WI38 (cell line): ENCODE measurements around the gene PHF3.

Experiments used
- H3K4me3 ChIP-seq: 2 replicates; pipeline ENCODE4 v1.5.1; 2011; ENCODE audit warnings: low read depth, mild to moderate bottlenecking, control low read depth, low read length
- CTCF ChIP-seq: IDR thresholded peaks from 2 replicates; pipeline ENCODE4 v1.5.1; 2012; ENCODE audit warnings: low read depth, mild to moderate bottlenecking, control low read depth, low read length

Gene PHF3

GRCh38 chr6:63672582-63673129 is 37.1 kb downstream of the PHF3 start:
- TF ChIP-seq CTCF: no peak
- H3K4me3 ChIP-seq: no peak overlapping the region

- H3K4me3 ChIP-seq: no peak overlapping the region
- no peak for TF ChIP-seq CTCF
Observed at GRCh38 chr6:63673692-63674091, 38.1 kb downstream of the PHF3 start.

DNA sequence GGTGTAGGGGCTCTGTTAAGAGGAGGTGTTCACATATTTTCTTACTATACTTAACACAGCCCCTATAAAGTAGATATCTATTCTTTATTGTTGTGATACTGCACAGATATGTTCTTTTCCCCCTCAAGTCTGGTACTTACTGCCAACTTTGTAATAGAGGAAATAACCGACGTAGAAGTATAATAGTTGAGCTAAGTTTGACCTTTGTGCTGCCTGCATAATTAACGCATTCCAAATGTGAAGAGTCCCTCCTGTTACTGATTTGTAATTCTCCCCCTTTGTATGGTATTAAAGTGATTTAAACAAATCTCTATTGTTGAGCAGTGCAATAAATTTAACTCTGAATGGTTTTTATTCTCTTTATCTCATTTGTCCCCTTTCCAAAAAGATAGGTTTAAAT is 39.0 kb downstream of the PHF3 start:
- no peak overlapping the region for H3K4me3 ChIP-seq
- TF ChIP-seq CTCF: no peak

GRCh38 chr6:63675138-63675537 is 39.5 kb downstream of the PHF3 start:
- TF ChIP-seq CTCF: no peak
- no peak overlapping the region for H3K4me3 ChIP-seq

- TF ChIP-seq CTCF: no peak
- H3K4me3 ChIP-seq: no peak overlapping the region
Observed at GRCh38 chr6:63676412-63677114, 41.0 kb downstream of the PHF3 start.

GRCh38 chr6:63677282-63677681 is 41.7 kb downstream of the PHF3 start:
- H3K4me3 ChIP-seq: no peak overlapping the region
- no peak for TF ChIP-seq CTCF

DNA sequence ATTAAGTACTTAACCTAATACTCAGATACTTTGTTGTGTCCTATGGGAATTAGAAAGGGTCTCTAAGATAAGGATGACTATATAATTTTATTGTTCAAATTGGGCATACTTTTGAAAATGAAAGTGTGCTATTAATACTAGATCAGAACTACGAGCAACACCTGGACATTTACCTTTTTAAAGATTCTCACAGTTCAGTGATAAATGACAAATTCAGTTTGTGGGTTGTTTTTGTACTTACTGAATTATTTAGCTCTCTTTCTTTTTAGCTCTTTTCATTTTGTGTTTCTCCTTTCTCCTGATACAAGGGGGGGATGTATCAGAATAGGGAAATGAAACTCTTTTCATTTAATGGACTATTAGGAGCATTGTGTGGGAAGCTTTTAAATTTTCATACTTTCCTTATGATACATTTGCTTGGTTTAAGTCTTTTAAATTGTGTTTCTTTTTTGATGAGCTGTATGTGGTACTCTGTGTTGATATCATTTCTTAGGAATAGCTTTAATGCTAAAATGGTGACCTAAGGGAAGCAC is 47.5 kb downstream of the PHF3 start:
- H3K4me3 ChIP-seq: no peak overlapping the region
- no peak for TF ChIP-seq CTCF
